Thyroid gland (tissue), 4 donors: Measurements from ENCODE around the gene CTDP1. TPM values are rescaled to one million over a fixed set of nuclear protein-coding genes. Genes with fewer than 3 reads are reported as not detected.

Experiments
- DNase-seq, 2 donors: peaks; one replicate each; pipeline ENCODE4 v3.0.0-alpha.2; 2019
- H3K27ac ChIP-seq, 3 donors: fragments of 200-600 bp; sonication (generic); 1 replicate in 2 of 3; 2 replicates in 1 of 3; pipeline ENCODE4 v1.5.1; 2016 to 2019; ENCODE audit warnings: mild to moderate bottlenecking in 1 of 3, moderate library complexity in 1 of 3
- H3K27me3 ChIP-seq: fragments of 200-600 bp; sonication (generic); one replicate; pipeline ENCODE4 v1.5.1; 2019
- H3K36me3 ChIP-seq, 2 donors: fragments of 200-600 bp; sonication (generic); one replicate each; pipeline ENCODE4 v1.5.1; 2016 to 2019
- H3K4me1 ChIP-seq, 2 donors: fragments of 200-600 bp; sonication (generic); one replicate each; pipeline ENCODE4 v1.5.1; 2017 to 2019
- H3K4me3 ChIP-seq, 3 donors: fragments of 200-600 bp; sonication (generic); replicated peaks in 1 of 3; 1 replicate in 2 of 3; 2 replicates in 1 of 3; pipeline ENCODE4 v1.5.1; 2016; ENCODE audit warnings: mild to moderate bottlenecking in 1 of 3
- H3K9me3 ChIP-seq: fragments of 200-600 bp; sonication (generic); one replicate; pipeline ENCODE4 v1.5.1; 2017
- POLR2A ChIP-seq, 2 donors: fragments of 450-650 bp; IDR thresholded peaks; one replicate each; pipeline ENCODE4 v1.6.1; 2017; ENCODE audit warnings: antibody characterized with exemption in 2 of 2, mild to moderate bottlenecking in 2 of 2, moderate library complexity in 1 of 2
- WGBS, 2 donors: methylation state at CpG; one replicate each; pipeline ENCODE4 v1.1.5; 2017; 5-methylcytosine and 5-hydroxymethylcytosine counted together
- intact Hi-C: fragments of 100-400 bp; cut with DNase I; formaldehyde crosslinking; loops from one replicate; pipeline ENCODE4 v1.15.1; 2023
- total RNA-seq, 4 donors: library from RNA; depleted of rRNA; stranded (reverse); fragments of >200 nt; gene quantifications; one replicate each; pipeline ENCODE4 v1.2.3, GENCODE V29; 2016
- TF ChIP-seq, protein P1 (sequence below), 6 experiments: fragments of 200-600 bp in 3 of 6; fragments of 450-650 bp in 3 of 6; sonication (generic) in 3 of 6; IDR thresholded peaks; one replicate each; pipeline ENCODE4 v1.5.1; 2016 to 2019; ENCODE audit warnings: antibody characterized with exemption in 6 of 6, mild to moderate bottlenecking in 2 of 6, inconsistent platforms in 1 of 6, moderate library complexity in 1 of 6

Gene CTDP1
- total RNA-seq, 4 donors from 2014 or later = 18.5 to 23.6 (median 20.9) TPM

DNA sequence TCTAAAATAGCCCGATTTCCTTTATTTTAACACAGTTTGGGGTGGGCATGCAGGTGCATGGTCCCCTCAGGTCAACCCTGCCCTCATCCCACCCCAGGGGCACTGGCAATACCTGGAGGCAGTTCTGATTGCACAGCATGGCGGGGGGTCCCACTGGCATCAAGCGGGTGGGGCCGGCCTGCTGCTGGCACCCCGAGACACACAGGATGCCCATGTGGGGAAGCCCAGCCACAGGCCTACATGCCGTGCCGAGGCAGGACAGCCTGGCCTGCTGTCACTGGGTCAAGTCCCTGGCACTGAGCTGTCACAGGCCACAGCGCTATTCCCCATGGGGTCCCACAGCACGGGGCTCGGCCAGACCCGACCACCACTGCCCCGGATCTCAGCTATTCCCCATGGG lies 106.2 kb downstream of the CTDP1 start:
- 82 to 83% methylated on average over 12 of the region's 12 CpGs for WGBS, 2 donors
- H3K27ac ChIP-seq = no peak overlapping the region
- H3K9me3 ChIP-seq = no peaks in the 10 kb centered on the region
- DNase-seq = no peak
- intact Hi-C loops = no loop called here
- peaks cover 0 to 9% of the 10 kb centered on the region in 2 donors for H3K4me1 ChIP-seq
- peaks cover 27% of the 10 kb centered on the region for H3K27me3 ChIP-seq
- H3K4me3 ChIP-seq = no peak overlapping the region
- TF ChIP-seq POLR2A (IDR thresholded peaks at IDR 0.05) = no peak
- TF ChIP-seq, protein P1, sequence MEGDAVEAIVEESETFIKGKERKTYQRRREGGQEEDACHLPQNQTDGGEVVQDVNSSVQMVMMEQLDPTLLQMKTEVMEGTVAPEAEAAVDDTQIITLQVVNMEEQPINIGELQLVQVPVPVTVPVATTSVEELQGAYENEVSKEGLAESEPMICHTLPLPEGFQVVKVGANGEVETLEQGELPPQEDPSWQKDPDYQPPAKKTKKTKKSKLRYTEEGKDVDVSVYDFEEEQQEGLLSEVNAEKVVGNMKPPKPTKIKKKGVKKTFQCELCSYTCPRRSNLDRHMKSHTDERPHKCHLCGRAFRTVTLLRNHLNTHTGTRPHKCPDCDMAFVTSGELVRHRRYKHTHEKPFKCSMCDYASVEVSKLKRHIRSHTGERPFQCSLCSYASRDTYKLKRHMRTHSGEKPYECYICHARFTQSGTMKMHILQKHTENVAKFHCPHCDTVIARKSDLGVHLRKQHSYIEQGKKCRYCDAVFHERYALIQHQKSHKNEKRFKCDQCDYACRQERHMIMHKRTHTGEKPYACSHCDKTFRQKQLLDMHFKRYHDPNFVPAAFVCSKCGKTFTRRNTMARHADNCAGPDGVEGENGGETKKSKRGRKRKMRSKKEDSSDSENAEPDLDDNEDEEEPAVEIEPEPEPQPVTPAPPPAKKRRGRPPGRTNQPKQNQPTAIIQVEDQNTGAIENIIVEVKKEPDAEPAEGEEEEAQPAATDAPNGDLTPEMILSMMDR (IDR thresholded peaks at IDR 0.05) = no peak
- no peaks in the 10 kb centered on the region for H3K36me3 ChIP-seq

DNA sequence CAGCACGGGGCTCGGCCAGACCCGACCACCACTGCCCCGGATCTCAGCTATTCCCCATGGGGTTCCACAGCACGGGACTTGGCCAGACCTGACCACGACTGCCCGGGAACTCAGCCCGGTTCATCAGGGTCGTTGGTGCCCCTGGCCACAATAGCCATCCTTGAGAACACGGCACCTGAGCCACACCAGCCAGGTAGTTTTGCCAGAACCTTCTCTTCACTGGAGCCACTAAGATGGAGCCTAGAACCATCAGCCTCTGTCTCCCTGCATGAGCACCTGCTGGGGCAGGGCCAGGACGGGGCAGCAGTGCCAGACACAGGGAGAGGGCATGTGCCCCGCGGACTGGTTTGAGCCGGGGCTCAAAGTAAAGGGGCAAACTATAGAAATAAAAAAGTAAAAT lies 106.7 kb downstream of the CTDP1 start:
- WGBS, 2 donors = 82 to 83% methylated on average over 9 to 13 of the region's 14 CpGs
- TF ChIP-seq, protein P1 (IDR thresholded peaks at IDR 0.05) = no peak
- no peak for TF ChIP-seq POLR2A (IDR thresholded peaks at IDR 0.05)
- no peak overlapping the region for H3K27ac ChIP-seq
- H3K4me3 ChIP-seq = no peak overlapping the region
- intact Hi-C loops = no loop called here
- H3K4me1 ChIP-seq = peaks cover 0 to 9% of the 10 kb centered on the region in 2 donors
- no peaks in the 10 kb centered on the region for H3K36me3 ChIP-seq
- no peaks in the 10 kb centered on the region for H3K9me3 ChIP-seq
- no peak for DNase-seq
- peaks cover 27% of the 10 kb centered on the region for H3K27me3 ChIP-seq

DNA sequence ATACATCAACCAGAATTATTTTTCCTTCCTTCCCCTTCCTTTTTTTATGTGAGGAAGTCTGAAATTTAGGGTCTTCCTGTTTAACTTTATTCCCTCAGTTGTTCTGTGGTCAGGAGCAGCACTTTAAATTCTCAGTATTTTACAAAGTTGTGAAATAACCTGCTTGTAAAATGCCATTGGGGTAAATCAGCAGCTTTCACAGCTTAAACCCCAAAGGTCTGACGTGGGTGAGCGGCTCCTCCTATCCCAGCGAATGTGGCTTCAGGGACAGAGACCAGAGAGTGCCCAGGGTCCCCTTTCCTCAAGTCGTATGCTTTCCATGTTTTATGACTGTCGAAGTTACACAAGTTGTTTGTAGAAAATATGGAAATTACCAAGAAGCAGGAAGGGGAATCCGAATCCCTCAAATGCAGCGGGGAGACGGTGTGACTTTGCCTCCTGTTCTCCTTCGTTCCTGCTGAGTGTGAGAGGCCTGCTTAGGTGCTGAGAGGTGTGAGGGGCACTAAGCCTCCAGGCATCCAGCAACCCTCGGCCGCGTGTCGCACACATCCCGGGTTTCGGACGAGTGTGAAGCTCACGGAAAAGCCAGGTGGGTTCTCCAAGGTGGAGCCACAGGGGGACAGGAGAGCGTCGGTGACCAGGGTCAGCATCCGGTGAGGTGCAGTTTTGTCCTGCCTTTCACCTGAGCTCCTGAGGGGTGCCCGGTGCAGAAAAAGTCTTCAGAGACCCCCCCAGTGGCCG lies 107.4 kb downstream of the CTDP1 start:
- DNase-seq = no peak
- no peak overlapping the region for H3K4me3 ChIP-seq
- intact Hi-C loops = no loop called here
- peaks cover 27% of the 10 kb centered on the region for H3K27me3 ChIP-seq
- WGBS, 2 donors = 80% methylated on average over 22 of the region's 22 CpGs
- peaks cover 0 to 9% of the 10 kb centered on the region in 2 donors for H3K4me1 ChIP-seq
- no peaks in the 10 kb centered on the region for H3K36me3 ChIP-seq
- no peak overlapping the region for H3K27ac ChIP-seq
- no peaks in the 10 kb centered on the region for H3K9me3 ChIP-seq
- TF ChIP-seq, protein P1 (IDR thresholded peaks at IDR 0.05) = no peak
- TF ChIP-seq POLR2A (IDR thresholded peaks at IDR 0.05) = no peak

DNA sequence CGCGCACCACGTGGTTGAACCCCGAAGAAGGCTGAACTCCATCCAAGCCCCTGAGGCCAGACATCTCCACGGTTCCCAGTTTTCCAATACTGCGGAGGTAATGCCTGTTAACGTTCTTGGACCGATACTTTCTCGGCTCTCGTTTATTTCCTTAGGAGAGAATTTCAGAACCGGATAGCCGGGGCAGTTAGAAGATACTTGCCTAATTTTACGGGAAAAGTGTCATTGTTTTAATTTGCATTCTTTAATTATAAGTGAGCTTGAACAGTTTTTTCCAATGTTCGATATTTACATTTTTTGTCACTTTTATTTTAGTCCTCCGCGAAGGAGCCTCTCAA lies 107.9 kb downstream of the CTDP1 start:
- H3K4me3 ChIP-seq = peak overlapping the region in 1 of 3 donors; percentile 1
- H3K36me3 ChIP-seq = no peaks in the 10 kb centered on the region
- intact Hi-C loops = no loop called here
- TF ChIP-seq POLR2A (IDR thresholded peaks at IDR 0.05) = no peak
- TF ChIP-seq, protein P1 (IDR thresholded peaks at IDR 0.05) = no peak
- H3K4me1 ChIP-seq = peaks cover 0 to 9% of the 10 kb centered on the region in 2 donors
- H3K9me3 ChIP-seq = no peaks in the 10 kb centered on the region
- H3K27me3 ChIP-seq = peaks cover 27% of the 10 kb centered on the region
- WGBS, 2 donors = 81 to 85% methylated on average over 16 of the region's 16 CpGs
- H3K27ac ChIP-seq = no peak overlapping the region
- DNase-seq = no peak

DNA sequence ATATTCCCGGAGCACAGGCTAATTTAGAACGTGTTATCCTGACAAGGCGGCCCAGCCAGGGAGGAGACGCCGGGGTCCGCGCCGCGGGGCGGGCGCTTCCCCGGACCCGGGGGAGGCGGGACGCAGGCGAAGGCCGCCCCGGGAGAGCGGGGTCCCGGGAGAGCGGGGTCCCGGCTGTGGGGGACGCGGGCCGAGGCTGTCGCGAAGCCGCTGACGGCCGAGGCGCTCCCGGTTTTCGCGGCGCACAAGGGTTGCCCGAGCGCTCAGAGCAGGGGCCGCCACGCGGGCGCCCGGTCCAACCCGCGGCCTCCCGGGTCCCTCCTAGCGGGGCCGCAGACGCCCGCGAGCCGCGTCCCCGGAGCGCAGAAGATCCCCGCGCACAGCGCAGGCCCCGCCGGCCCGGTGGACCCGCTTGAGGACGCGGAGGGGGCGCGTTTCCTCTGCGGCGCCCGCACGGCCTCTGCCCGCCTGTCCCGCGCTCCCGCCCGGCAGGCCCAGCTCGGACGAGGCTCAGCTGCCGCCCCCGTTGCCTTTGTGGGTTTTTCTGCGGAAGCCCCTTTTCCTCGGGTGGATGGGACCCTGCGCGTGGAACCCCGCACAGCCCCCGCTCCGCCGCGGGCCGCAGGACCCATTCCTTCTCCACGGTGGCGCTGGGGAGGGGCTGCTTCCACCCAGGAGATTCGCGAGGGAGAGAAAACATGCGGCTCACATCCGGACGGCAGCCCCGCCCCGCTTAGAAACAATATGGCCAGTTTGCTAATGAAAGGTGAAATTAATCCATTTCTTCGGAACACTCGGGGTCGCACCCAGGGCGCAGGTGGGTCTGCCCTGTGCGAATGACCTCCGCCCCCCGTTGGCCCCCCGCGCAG lies 108.5 kb downstream of the CTDP1 start:
- 8 to 11% methylated on average over 43 to 55 of the region's 106 CpGs for WGBS, 2 donors
- peaks cover 27% of the 10 kb centered on the region for H3K27me3 ChIP-seq
- peaks cover 0 to 9% of the 10 kb centered on the region in 2 donors for H3K4me1 ChIP-seq
- intact Hi-C loops = no loop called here
- H3K9me3 ChIP-seq = no peaks in the 10 kb centered on the region
- H3K36me3 ChIP-seq = no peaks in the 10 kb centered on the region
- no peak for TF ChIP-seq POLR2A (IDR thresholded peaks at IDR 0.05)
- TF ChIP-seq, protein P1 (IDR thresholded peaks at IDR 0.05) = no peak
- peak overlapping the region in 1 of 3 donors; percentile 1 for H3K4me3 ChIP-seq
- no peak overlapping the region for H3K27ac ChIP-seq
- DNase-seq = no peak
